GM18517 (cell line): ENCODE measurements around the gene RPGRIP1L.

ENCODE experiments used
- ATAC-seq: cut with Tn5 transposase; IDR thresholded peaks from one replicate; pipeline ENCODE4 v1.9.1; 2021; ENCODE audit warnings: mild to moderate bottlenecking, moderate library complexity; ENCODE audit not compliant: unreplicated experiment

RPGRIP1L gene

GRCh38 chr16:53608094-53608493, 95.6 kb downstream of the RPGRIP1L start:
- no peak for ATAC-seq

GRCh38 chr16:53605831-53606400, 97.7 kb downstream of the RPGRIP1L start:
- no peak for ATAC-seq

- no peak for ATAC-seq
Observed at GRCh38 chr16:53605356-53605755, 98.3 kb downstream of the RPGRIP1L start.

GRCh38 chr16:53601961-53602360, 101.7 kb downstream of the RPGRIP1L start:
- no peak for ATAC-seq

- ATAC-seq = no peak
Observed at GRCh38 chr16:53600616-53601015, 103.0 kb downstream of the RPGRIP1L start.

GRCh38 chr16:53600126-53600525, 103.5 kb downstream of the RPGRIP1L start:
- no peak for ATAC-seq

- ATAC-seq = no peak
Observed at GRCh38 chr16:53599548-53599947, 104.1 kb downstream of the RPGRIP1L start.

GRCh38 chr16:53598511-53599275, 105.0 kb downstream of the RPGRIP1L start:
- ATAC-seq = no peak

- no peak for ATAC-seq
Observed at GRCh38 chr16:53597776-53598175, 105.9 kb downstream of the RPGRIP1L start.

GRCh38 chr16:53588081-53588648, 115.5 kb downstream of the RPGRIP1L start:
- ATAC-seq = no peak

- no peak for ATAC-seq
Observed at GRCh38 chr16:53583401-53583800, 120.3 kb downstream of the RPGRIP1L start.

- ATAC-seq = no peak
Observed at GRCh38 chr16:53581784-53582183, 121.9 kb downstream of the RPGRIP1L start.

GRCh38 chr16:53580038-53580802, 123.4 kb downstream of the RPGRIP1L start:
- ATAC-seq = no peak

- ATAC-seq = no peak
Observed at GRCh38 chr16:53576904-53577303, 126.8 kb downstream of the RPGRIP1L start.

GRCh38 chr16:53576210-53576609, 127.4 kb downstream of the RPGRIP1L start:
- no peak for ATAC-seq

- ATAC-seq = no peak
Observed at GRCh38 chr16:53571763-53572162, 131.9 kb downstream of the RPGRIP1L start.

GRCh38 chr16:53566552-53567245, 137.0 kb downstream of the RPGRIP1L start:
- ATAC-seq = no peak

- ATAC-seq = no peak
Observed at GRCh38 chr16:53565296-53565863, 138.3 kb downstream of the RPGRIP1L start.

- ATAC-seq = no peak
Observed at GRCh38 chr16:53563426-53563825, 140.2 kb downstream of the RPGRIP1L start.

- ATAC-seq = no peak
Observed at GRCh38 chr16:53561101-53561888, 142.4 kb downstream of the RPGRIP1L start.
